ENCODE measurements around the gene SCN2B. TPM values are rescaled to one million over a fixed set of nuclear protein-coding genes. Genes with fewer than 3 reads are reported as not detected.

Gene SCN2B
- total RNA-seq, 3 donors from 2014 or later (not counting 1 experiment from before 2014, with no cell fraction given) = not detected

- H3K36me3 Mint-ChIP-seq = no peaks in the 10 kb centered on the region
- no peak overlapping the region for H3K4me3 Mint-ChIP-seq
- Histone ChIP-seq H3K27ac (ENCODE audit: low read length) (no peak overlapping the region), H3K4me1 (ENCODE audit: control insufficient read depth, insufficient read depth, low read length) (peaks cover 19% of the 10 kb centered on the region), H3K4me3 (ENCODE audit: low read length) (no peak overlapping the region), H3K36me3 (ENCODE audit: control insufficient read depth, insufficient read depth, low read length) (no peaks in the 10 kb centered on the region), H3K27me3 (ENCODE audit: control insufficient read depth, insufficient read depth, low read length) (peaks cover 10% of the 10 kb centered on the region), H3K9me3 (ENCODE audit: control insufficient read depth, insufficient read depth, low read length) (no peaks in the 10 kb centered on the region)
- peaks cover 39 to 62% of the 10 kb centered on the region in 2 donors for H3K27me3 Mint-ChIP-seq (ENCODE audit: low read depth in 2 of 2)
- peaks cover 0 to 4% of the 10 kb centered on the region in 2 donors for H3K4me1 Mint-ChIP-seq
- intact Hi-C loops (cut with micrococcal nuclease) = no loop called here
- DNase-seq (no peak), ATAC-seq (no peak)
- WGBS (ENCODE audit: insufficient coverage) = 96% methylated on average over 8 of the region's 8 CpGs
- no peak overlapping the region for H3K27ac Mint-ChIP-seq
- no peak for TF ChIP-seq CTCF (IDR thresholded peaks at IDR 0.05)
- no peaks in the 10 kb centered on the region for H3K9me3 Mint-ChIP-seq
These were observed 28.2 kb downstream of the SCN2B start for GRCh38 chr11:118148240-118148639.

DNA sequence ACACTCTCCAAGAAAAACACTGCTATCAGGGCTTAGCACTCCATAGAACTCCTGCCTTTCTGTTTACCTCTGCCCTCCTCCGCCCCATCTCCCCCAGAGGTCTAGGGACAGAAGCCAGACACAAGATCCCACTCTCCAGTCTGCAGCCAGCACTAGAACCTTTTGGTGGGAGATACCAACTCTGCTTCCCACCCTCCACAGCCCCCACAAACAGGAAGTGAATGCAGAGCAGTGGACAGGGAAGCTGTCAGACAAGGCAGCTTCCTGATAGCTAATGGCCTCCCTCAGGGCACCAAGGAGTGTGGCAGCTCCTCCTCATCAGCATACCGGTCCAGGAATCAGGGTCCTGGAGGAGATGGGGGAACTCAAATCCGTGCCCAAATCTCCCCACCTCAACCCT is 28.9 kb downstream of the SCN2B start:
- H3K4me3 Mint-ChIP-seq = no peak overlapping the region
- H3K27me3 Mint-ChIP-seq (ENCODE audit: low read depth in 2 of 2) = peaks cover 40 to 69% of the 10 kb centered on the region in 2 donors
- H3K9me3 Mint-ChIP-seq = no peaks in the 10 kb centered on the region

GRCh38 chr11:118146554-118146953 is 29.9 kb downstream of the SCN2B start:
- H3K4me3 Mint-ChIP-seq = peak overlapping the region; percentile 84
- no peaks in the 10 kb centered on the region for H3K36me3 Mint-ChIP-seq
- H3K9me3 Mint-ChIP-seq = no peaks in the 10 kb centered on the region
- ATAC-seq (no peak), DNase-seq (no peak)
- no peak overlapping the region for H3K27ac Mint-ChIP-seq
- Histone ChIP-seq H3K9me3 (ENCODE audit: control insufficient read depth, insufficient read depth, low read length) (no peaks in the 10 kb centered on the region), H3K36me3 (ENCODE audit: control insufficient read depth, insufficient read depth, low read length) (no peaks in the 10 kb centered on the region), H3K27me3 (ENCODE audit: control insufficient read depth, insufficient read depth, low read length) (peaks cover 2% of the 10 kb centered on the region), H3K4me3 (ENCODE audit: low read length) (no peak overlapping the region), H3K27ac (ENCODE audit: low read length) (no peak overlapping the region), H3K4me1 (ENCODE audit: control insufficient read depth, insufficient read depth, low read length) (peaks cover 10% of the 10 kb centered on the region)
- WGBS (ENCODE audit: insufficient coverage) = 95% methylated on average over 6 of the region's 6 CpGs
- H3K4me1 Mint-ChIP-seq = peaks cover 0 to 4% of the 10 kb centered on the region in 2 donors
- intact Hi-C loops (cut with micrococcal nuclease) = no loop called here
- TF ChIP-seq CTCF (IDR thresholded peaks at IDR 0.05) = no peak
- H3K27me3 Mint-ChIP-seq (ENCODE audit: low read depth in 2 of 2) = peaks cover 48 to 76% of the 10 kb centered on the region in 2 donors

More for the DNA sequence above, 28.9 kb downstream of the SCN2B start:
- DNase-seq (no peak), ATAC-seq (no peak)
- Mint-ChIP-seq H3K27ac (no peak overlapping the region), H3K4me1 (peaks cover 0 to 4% of the 10 kb centered on the region in 2 donors), H3K36me3 (no peaks in the 10 kb centered on the region)
- Histone ChIP-seq H3K4me1 (ENCODE audit: control insufficient read depth, insufficient read depth, low read length) (peaks cover 13% of the 10 kb centered on the region), H3K9me3 (ENCODE audit: control insufficient read depth, insufficient read depth, low read length) (no peaks in the 10 kb centered on the region), H3K27ac (ENCODE audit: low read length) (no peak overlapping the region), H3K4me3 (ENCODE audit: low read length) (no peak overlapping the region), H3K27me3 (ENCODE audit: control insufficient read depth, insufficient read depth, low read length) (peaks cover 10% of the 10 kb centered on the region), H3K36me3 (ENCODE audit: control insufficient read depth, insufficient read depth, low read length) (no peaks in the 10 kb centered on the region)
- intact Hi-C loops (cut with micrococcal nuclease) = no loop called here
- TF ChIP-seq CTCF (IDR thresholded peaks at IDR 0.05) = no peak
- WGBS (ENCODE audit: insufficient coverage) = 79% methylated on average over 3 of the region's 3 CpGs

Measured in natural killer cell (primary cell).